Measurements from ENCODE around the gene CUL5.

Gene CUL5

DNA sequence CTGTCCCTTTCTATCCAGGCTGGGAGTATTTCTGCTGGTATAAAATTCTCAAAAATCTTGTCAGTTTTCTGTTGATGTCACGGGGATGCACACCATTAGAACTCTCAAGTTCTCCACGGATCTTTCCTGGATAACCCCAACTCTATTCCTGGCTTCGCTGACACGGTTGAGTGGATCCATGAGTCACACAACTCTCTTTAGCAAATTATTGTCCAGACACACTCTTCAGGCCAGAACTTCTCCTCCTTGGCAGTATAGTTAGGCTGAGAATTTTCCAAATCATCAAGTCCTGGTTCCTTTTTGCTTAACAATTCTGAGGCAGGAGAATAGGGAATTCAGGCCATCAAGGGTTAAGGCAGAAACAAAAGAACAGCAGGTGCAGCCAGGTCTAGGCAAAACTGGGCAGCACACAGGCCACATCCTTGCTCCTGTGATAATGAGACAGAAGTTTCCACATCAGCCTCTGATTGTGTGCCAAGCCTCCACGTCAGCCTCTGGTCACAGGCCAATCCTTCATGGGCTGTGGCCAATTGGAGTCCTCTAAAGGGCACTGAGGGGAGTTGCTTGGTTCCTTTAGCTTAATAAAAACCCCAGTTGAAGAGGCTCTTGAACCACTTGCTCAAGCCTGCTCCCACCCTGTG lies 106.9 kb downstream of the CUL5 start:
- TF ChIP-seq CTCF (IDR thresholded peaks at IDR 0.05; ENCODE audit: low read depth, low read length), result no peak
- no peak overlapping the region for H3K4me3 ChIP-seq (ENCODE audit: low read depth, low read length)

GRCh38 chr11:108117746-108118371 lies 109.2 kb downstream of the CUL5 start:
- peak; percentile 26; the same call in 1 of the 2 replicates for TF ChIP-seq CTCF (IDR thresholded peaks at IDR 0.05; ENCODE audit: low read depth, low read length)
- no peak overlapping the region for H3K4me3 ChIP-seq (ENCODE audit: low read depth, low read length)

GRCh38 chr11:108120936-108121273 lies 112.2 kb downstream of the CUL5 start:
- H3K4me3 ChIP-seq (ENCODE audit: low read depth, low read length), result peak overlapping the region; percentile 81

GRCh38 chr11:108121274-108122155 lies 112.8 kb downstream of the CUL5 start, which contains the start of gene ACAT1:
Gene ACAT1 (plus strand): TSS chr11:108121567. CDS start chr11:108121607, 40 bp downstream.
- no peak for TF ChIP-seq CTCF (IDR thresholded peaks at IDR 0.05; ENCODE audit: low read depth, low read length)
- H3K4me3 ChIP-seq (ENCODE audit: low read depth, low read length), result peak within 1 kb of the TSS; percentile 81

GRCh38 chr11:108122166-108122628 lies 113.5 kb downstream of the CUL5 start:
- H3K4me3 ChIP-seq (ENCODE audit: low read depth, low read length), result peak overlapping the region; percentile 81
- no peak for TF ChIP-seq CTCF (IDR thresholded peaks at IDR 0.05; ENCODE audit: low read depth, low read length)

DNA sequence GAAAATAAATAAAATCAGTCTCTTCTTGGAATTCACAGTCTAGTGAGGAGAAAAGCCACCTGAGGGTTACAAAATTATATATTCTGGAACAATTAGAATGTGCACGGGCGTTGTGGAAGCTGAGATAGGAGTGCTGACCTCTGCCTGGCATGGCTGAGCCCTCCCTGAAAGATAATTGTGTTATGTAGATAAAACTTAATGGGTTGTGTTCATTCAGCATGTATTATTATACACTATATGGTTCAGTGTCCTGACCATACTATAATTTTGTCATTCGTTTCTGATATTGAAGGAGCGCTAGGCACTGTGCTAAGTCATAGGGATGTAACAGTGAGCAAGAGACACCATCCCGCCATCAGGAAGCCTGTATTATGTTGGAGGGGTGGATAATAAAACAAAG lies 116.4 kb downstream of the CUL5 start:
- no peak for TF ChIP-seq CTCF (IDR thresholded peaks at IDR 0.05; ENCODE audit: low read depth, low read length)
- no peak overlapping the region for H3K4me3 ChIP-seq (ENCODE audit: low read depth, low read length)

DNA sequence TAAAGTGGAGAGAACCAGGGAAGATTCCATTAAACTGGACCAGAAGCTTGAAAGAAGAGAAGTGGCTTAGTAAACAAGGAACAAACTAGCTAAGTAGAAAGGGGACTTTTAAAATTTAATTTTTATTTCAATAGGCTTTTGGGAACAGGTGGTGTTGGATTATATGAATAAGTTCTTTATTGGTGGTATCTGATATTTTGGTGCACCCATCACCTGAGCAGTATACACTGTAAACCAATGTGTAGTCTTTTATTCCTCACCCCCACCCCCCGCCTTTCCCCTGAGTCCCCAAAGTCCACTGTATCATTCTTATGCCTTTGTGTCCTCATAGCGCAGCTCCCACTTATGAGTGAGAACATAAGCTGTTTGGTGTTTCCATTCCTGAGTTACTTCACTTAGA lies 120.1 kb downstream of the CUL5 start:
- no peak for TF ChIP-seq CTCF (IDR thresholded peaks at IDR 0.05; ENCODE audit: low read depth, low read length)
- H3K4me3 ChIP-seq (ENCODE audit: low read depth, low read length), result no peak overlapping the region

Data from WI38 (cell line).